H1 (cell line): ENCODE data around the gene KRTAP20-1. TPM values are rescaled to one million over a fixed set of nuclear protein-coding genes. Genes with fewer than 3 reads are reported as not detected.

Source experiments
- CTCF ChIA-PET: fragments of 300-600 bp; sonication (Branson Sonifier 250); formaldehyde crosslinking; loops from one replicate; lab custom pipeline; 2021; ENCODE audit not compliant: partially characterized antibody; lab: Charles Lee
- POLR2A ChIA-PET: fragments of 300-600 bp; sonication (Branson Sonifier 250); formaldehyde crosslinking; loops from one replicate; lab custom pipeline; 2021; ENCODE audit warnings: inconsistent platforms; ENCODE audit not compliant: partially characterized antibody; lab: Charles Lee
- DNase-seq, 2 experiments: peaks; one replicate each; pipeline versions ENCODE4 v3.0.0 to v3.0.0-alpha.2; 2010 to 2022; ENCODE audit warnings: low spot score in 2 of 2, low read depth in 1 of 2, mixed read lengths in 1 of 2
- FAIRE-seq: peaks from 2 replicates; lab custom pipeline; 2011; peaks lifted over from hg19 to GRCh38; lab: Jason Lieb, UNC
- H2AFZ ChIP-seq: 2 replicates; pipeline ENCODE4 v1.8.1; 2012; ENCODE audit warnings: low read length, inconsistent platforms
- H2AK5ac ChIP-seq: 2 replicates; pipeline ENCODE4 v1.6.1; 2013; ENCODE audit warnings: low read depth, low read length
- H2BK120ac ChIP-seq: replicated peaks from 2 replicates; pipeline ENCODE3; 2013; ENCODE audit warnings: low read depth, low read length, inconsistent platforms
- H2BK12ac ChIP-seq: 2 replicates; pipeline ENCODE4 v1.6.1; 2013; ENCODE audit warnings: low read depth, low read length
- H2BK15ac ChIP-seq: 2 replicates; pipeline ENCODE4 v1.6.1; 2013; ENCODE audit warnings: low read length
- H2BK20ac ChIP-seq: 2 replicates; pipeline ENCODE4 v1.6.1; 2013; ENCODE audit warnings: low read length
- H2BK5ac ChIP-seq: 2 replicates; pipeline ENCODE4 v1.6.1; 2013; ENCODE audit warnings: low read depth, low read length
- H3K14ac ChIP-seq: 2 replicates; pipeline ENCODE4 v1.6.1; 2013; ENCODE audit warnings: inconsistent platforms; ENCODE audit not compliant: insufficient read length
- H3K18ac ChIP-seq: 2 replicates; pipeline ENCODE4 v1.6.1; 2013; ENCODE audit warnings: low read length; ENCODE audit errors: extremely low read depth
- H3K23ac ChIP-seq: 2 replicates; pipeline ENCODE4 v1.6.1; 2013; ENCODE audit warnings: inconsistent platforms; ENCODE audit not compliant: insufficient read length
- H3K23me2 ChIP-seq: 2 replicates; pipeline ENCODE4 v1.6.1; 2013; ENCODE audit warnings: low read depth, low read length
- H3K27ac ChIP-seq: 2 replicates; pipeline ENCODE4 v1.6.1; 2011; ENCODE audit warnings: low read depth, low read length, inconsistent platforms
- H3K27me3 ChIP-seq, 4 experiments: replicated peaks in 1 of 4; 1 replicate in 1 of 4; 2 replicates in 3 of 4; pipeline versions ENCODE4 v1.6.1 to v1.8.1; 2011 to 2013; ENCODE audit warnings: low read length in 3 of 4, mild to moderate bottlenecking in 3 of 4, inconsistent platforms in 2 of 4, mixed read lengths in 2 of 4, moderate library complexity in 1 of 4; ENCODE audit not compliant: control insufficient read depth in 3 of 4, insufficient read depth in 3 of 4; ENCODE audit errors: extremely low read depth in 1 of 4
- H3K36me3 ChIP-seq, 4 experiments: 2 replicates each; pipeline versions ENCODE4 v1.6.1 to v1.8.1; 2011 to 2013; ENCODE audit warnings: mild to moderate bottlenecking in 4 of 4, low read length in 3 of 4, moderate library complexity in 2 of 4, control low read depth in 1 of 4, inconsistent platforms in 1 of 4; ENCODE audit not compliant: insufficient read depth in 4 of 4, control insufficient read depth in 2 of 4
- H3K4ac ChIP-seq: replicated peaks from 2 replicates; pipeline ENCODE3; 2013; ENCODE audit warnings: low read length, low read depth, mixed read lengths, inconsistent platforms; ENCODE audit not compliant: insufficient read length
- H3K4me1 ChIP-seq, 4 experiments: replicated peaks in 1 of 4; 1 replicate in 1 of 4; 2 replicates in 3 of 4; pipeline versions ENCODE4 v1.6.1 to v1.8.1; 2011 to 2013; ENCODE audit warnings: low read length in 3 of 4, inconsistent platforms in 2 of 4, mixed read lengths in 1 of 4; ENCODE audit not compliant: insufficient read depth in 4 of 4, control insufficient read depth in 3 of 4
- H3K4me2 ChIP-seq, 2 experiments: 2 replicates each; pipeline versions ENCODE4 v1.6.1 to v1.8.1; 2011 to 2013; ENCODE audit warnings: low read depth in 2 of 2, low read length in 2 of 2, control low read depth in 1 of 2, inconsistent platforms in 1 of 2, mild to moderate bottlenecking in 1 of 2; ENCODE audit not compliant: insufficient read depth in 1 of 2
- H3K4me3 ChIP-seq, 4 experiments: fragments of 200-600, 300-600 bp in 1 of 4; sonication (generic), shearing (Covaris generic), sonication (Bioruptor Twin) in 1 of 4; 2 replicates each; pipeline versions ENCODE4 v1.5.1 to v1.8.1; 2011 to 2016; ENCODE audit warnings: low read length in 4 of 4, low read depth in 3 of 4, control low read depth in 2 of 4, inconsistent platforms in 2 of 4, mild to moderate bottlenecking in 2 of 4, mixed read lengths in 1 of 4, moderate library complexity in 1 of 4; ENCODE audit not compliant: insufficient read depth in 2 of 4; ENCODE audit errors: extremely low read depth in 1 of 4
- H3K56ac ChIP-seq: replicated peaks from 2 replicates; pipeline ENCODE3; 2013; ENCODE audit warnings: low read depth, mild to moderate bottlenecking, mixed read lengths, low read length, inconsistent platforms; ENCODE audit not compliant: insufficient read length
- H3K79me1 ChIP-seq: 2 replicates; pipeline ENCODE4 v1.6.1; 2013; ENCODE audit warnings: low read depth, low read length, control low read depth
- H3K79me2 ChIP-seq, 2 experiments: 2 replicates each; pipeline versions ENCODE4 v1.6.1 to v1.8.1; 2012 to 2013; ENCODE audit warnings: low read length in 2 of 2, mild to moderate bottlenecking in 2 of 2, inconsistent platforms in 1 of 2; ENCODE audit not compliant: insufficient read depth in 2 of 2, control insufficient read depth in 1 of 2
- H3K9ac ChIP-seq, 4 experiments: replicated peaks in 1 of 4; 1 replicate in 1 of 4; 2 replicates in 3 of 4; pipeline versions ENCODE4 v1.6.1 to v1.8.1; 2011 to 2013; ENCODE audit warnings: low read depth in 3 of 4, low read length in 3 of 4, control low read depth in 2 of 4, mild to moderate bottlenecking in 2 of 4, moderate library complexity in 2 of 4, inconsistent platforms in 1 of 4; ENCODE audit errors: extremely low read depth in 1 of 4
- H3K9me3 ChIP-seq, 2 experiments: 2 replicates each; pipeline versions ENCODE4 v1.6.1 to v1.8.1; 2012 to 2013; ENCODE audit warnings: mild to moderate bottlenecking in 2 of 2, moderate library complexity in 2 of 2, control low read depth in 1 of 2, inconsistent platforms in 1 of 2, low read depth in 1 of 2, low read length in 1 of 2, mixed read lengths in 1 of 2; ENCODE audit not compliant: insufficient read depth in 2 of 2
- H4K20me1 ChIP-seq, 2 experiments: replicated peaks in 1 of 2; 2 replicates each; pipeline versions ENCODE3 to v1.8.1; 2011 to 2013; ENCODE audit warnings: inconsistent platforms in 2 of 2, low read length in 2 of 2, mild to moderate bottlenecking in 1 of 2; ENCODE audit not compliant: insufficient read depth in 2 of 2, control insufficient read depth in 1 of 2
- H4K5ac ChIP-seq: 2 replicates; pipeline ENCODE4 v1.6.1; 2013; ENCODE audit warnings: low read length, low read depth, mixed read lengths, inconsistent platforms; ENCODE audit not compliant: insufficient read length
- H4K8ac ChIP-seq: 2 replicates; pipeline ENCODE4 v1.8.0; 2013; ENCODE audit warnings: mild to moderate bottlenecking, moderate library complexity, low read length, inconsistent platforms; ENCODE audit not compliant: insufficient read depth; ENCODE audit errors: extremely low read depth
- H4K91ac ChIP-seq: replicated peaks from 2 replicates; pipeline ENCODE3; 2013; ENCODE audit warnings: low read length, mixed read lengths, inconsistent platforms; ENCODE audit not compliant: insufficient read length
- BCL11A ChIP-seq, 2 experiments: IDR thresholded peaks; one replicate each; pipeline ENCODE4 v1.6.1; 2011; ENCODE audit warnings: low read depth in 2 of 2, low read length in 2 of 2, mild to moderate bottlenecking in 2 of 2
- EP300 ChIP-seq, 2 experiments: IDR thresholded peaks; 1 replicate in 1 of 2; 2 replicates in 1 of 2; pipeline ENCODE4 v1.6.1; 2011 to 2012; ENCODE audit warnings: low read depth in 2 of 2, low read length in 2 of 2, mild to moderate bottlenecking in 2 of 2, borderline replicate concordance in 1 of 2, inconsistent platforms in 1 of 2, moderate library complexity in 1 of 2
- GABPA ChIP-seq: IDR thresholded peaks from 2 replicates; pipeline ENCODE4 v1.6.1; 2011; ENCODE audit warnings: mild to moderate bottlenecking, low read length, moderate library complexity, borderline replicate concordance; ENCODE audit not compliant: insufficient read depth
- GTF2F1 ChIP-seq: IDR thresholded peaks from 2 replicates; pipeline ENCODE4 v1.6.1; 2012; ENCODE audit warnings: low read depth, low read length, improper control_type of control experiment, borderline replicate concordance
- POLR2AphosphoS5 ChIP-seq: IDR thresholded peaks from 2 replicates; pipeline ENCODE4 v1.6.1; 2011; ENCODE audit warnings: low read depth, low read length
- SIN3A ChIP-seq, 2 experiments: IDR thresholded peaks in 1 of 2; conservative IDR thresholded peaks in 1 of 2; 2 replicates each; pipeline ENCODE4 v1.6.1; 2011 to 2012; ENCODE audit warnings: low read length in 2 of 2, improper control_type of control experiment in 1 of 2, low read depth in 1 of 2, mild to moderate bottlenecking in 1 of 2
- SP4 ChIP-seq: IDR thresholded peaks from 2 replicates; pipeline ENCODE4 v1.6.1; 2012; ENCODE audit warnings: low read length, inconsistent platforms
- SRF ChIP-seq: IDR thresholded peaks from 2 replicates; pipeline ENCODE4 v1.6.1; 2011; ENCODE audit warnings: mild to moderate bottlenecking, low read depth, low read length, moderate library complexity
- TBP ChIP-seq: IDR thresholded peaks from 2 replicates; pipeline ENCODE4 v1.6.1; 2011; ENCODE audit warnings: low read depth, low read length, improper control_type of control experiment
- TEAD4 ChIP-seq: IDR thresholded peaks from 2 replicates; pipeline ENCODE4 v1.6.1; 2012; ENCODE audit warnings: low read depth, low read length, inconsistent platforms, mixed read lengths
- USF2 ChIP-seq: IDR thresholded peaks from 2 replicates; pipeline ENCODE4 v1.6.1; 2011; ENCODE audit warnings: low read length, improper control_type of control experiment
- WGBS, 2 experiments: shearing (Covaris generic) in 1 of 2; methylation state at CpG; one replicate each; pipeline versions ENCODE4 v1.1.6 to v1.1.7; 2013 to 2015; ENCODE audit warnings: low lambda C conversion rate in 2 of 2, mixed read lengths in 2 of 2, inconsistent platforms in 1 of 2, low coverage in 1 of 2, missing lambda C conversion rate in 1 of 2; ENCODE audit not compliant: insufficient replicate concordance in 2 of 2, insufficient coverage in 1 of 2, insufficient read length in 1 of 2; ENCODE audit errors: extremely low coverage in 1 of 2, missing lambda C conversion rate in 1 of 2; 5-methylcytosine and 5-hydroxymethylcytosine counted together
- polyA plus RNA-seq, 7 experiments: library from polyadenylated mRNA; depleted of rRNA in 3 of 7; stranded (reverse) in 5 of 7; unstranded in 2 of 7; fragments of >200 nt in 5 of 7; fragments of 200-250 nt in 2 of 7; gene quantifications; 1 replicate in 5 of 7; 2 replicates in 1 of 7; 4 replicates in 1 of 7; pipeline versions ENCODE4 v1.2.1 to v1.2.3, GENCODE V29; 2011 to 2013; ENCODE audit warnings: missing spikeins in 2 of 7, mixed read lengths in 2 of 7
- total RNA-seq: library from RNA; stranded (reverse); fragmentation: NEBNext Ultra II Directional; extraction: Animal tissue kit (Norgen Biotek cat#: 25700); gene quantifications from 2 replicates; pipeline ENCODE4 v1.2.1, GENCODE V29; 2021

KRTAP20-1 gene
- total and polyA plus RNA-seq, 2 of the 8 experiments (the other 6 are each of a cell fraction or from before 2014, with no cell fraction given), result not detected

- no peak within 1 kb of the TSS for H2BK15ac ChIP-seq
- H3K4me3 ChIP-seq, result no peak within 1 kb of the TSS
- no peak within 1 kb of the TSS for H2AK5ac ChIP-seq
- no peak within 1 kb of the TSS for H3K18ac ChIP-seq
- H3K23ac ChIP-seq, result no peak within 1 kb of the TSS
- ChIA-PET POLR2A (no interaction called here), CTCF (no interaction called here)
- no peaks in the 10 kb centered on the region for H4K20me1 ChIP-seq
- H4K5ac ChIP-seq, result no peak within 1 kb of the TSS
- H3K9ac ChIP-seq, result no peak within 1 kb of the TSS
- H2AFZ ChIP-seq, result no peak within 1 kb of the TSS
- no peak within 1 kb of the TSS for H4K91ac ChIP-seq
- no peak within 1 kb of the TSS for H4K8ac ChIP-seq
- WGBS, 2 experiments, result 95% methylated on average over 4 of the region's 4 CpGs; no CpG with 5 or more reads in 1 of the 2 experiments
- no peak within 1 kb of the TSS for H2BK120ac ChIP-seq
- no peak within 1 kb of the TSS for H3K4me2 ChIP-seq
- H3K27ac ChIP-seq, result no peak within 1 kb of the TSS
- no peak within 1 kb of the TSS for H3K56ac ChIP-seq
- no peaks in the 10 kb centered on the region for H3K23me2 ChIP-seq
- FAIRE-seq (no peak), DNase-seq (no peak)
- H3K79me2 ChIP-seq, result no peaks in the 10 kb centered on the region
- no peak within 1 kb of the TSS for H3K14ac ChIP-seq
- H3K27me3 ChIP-seq, result no peaks in the 10 kb centered on the region
- H3K79me1 ChIP-seq, result no peaks in the 10 kb centered on the region
- H2BK5ac ChIP-seq, result no peak within 1 kb of the TSS
- H3K36me3 ChIP-seq, result no peaks in the 10 kb centered on the region
- no peak within 1 kb of the TSS for H3K4ac ChIP-seq
- no peaks in the 10 kb centered on the region for H3K9me3 ChIP-seq
- H3K4me1 ChIP-seq, result no peaks in the 10 kb centered on the region
- H2BK20ac ChIP-seq, result no peak within 1 kb of the TSS
- no peak within 1 kb of the TSS for H2BK12ac ChIP-seq
- TF ChIP-seq GTF2F1 (no peak), SRF (no peak), SIN3A (conservative IDR thresholded peaks at IDR 0.05 in 1 of 2, IDR thresholded peaks at IDR 0.05 in 1 of 2; ENCODE audit: low read depth in 1 of 2, low read length in 2 of 2) (no peak), EP300 (IDR thresholded peaks at IDR 0.05; ENCODE audit: borderline replicate concordance in 1 of 2, low read depth in 2 of 2, low read length in 2 of 2) (no peak), BCL11A (IDR thresholded peaks at IDR 0.05; ENCODE audit: low read depth in 2 of 2, low read length in 2 of 2) (no peak), TEAD4 (no peak), GABPA (no peak), TBP (no peak), POLR2AphosphoS5 (no peak), SP4 (no peak), USF2 (no peak)
These were observed 24.1 kb upstream of the KRTAP20-1 start, which contains the start of gene KRTAP6-3 for GRCh38 chr21:30592140-30592539. Gene KRTAP6-3, plus strand, starts transcription at chr21:30592440. Its CDS starts 6 bp downstream, at chr21:30592446.
